Left ventricle myocardium inferior (tissue), 1 donor: ENCODE results near the gene HLF. TPM values are rescaled to one million over a fixed set of nuclear protein-coding genes. Genes with fewer than 3 reads are reported as not detected.

Experiments
- DNase-seq: peaks from one replicate; pipeline ENCODE4 v3.0.0-alpha.2; 2020
- H3K27ac ChIP-seq: fragments of 200-600 bp; replicated peaks from 2 replicates; pipeline ENCODE4 v1.8.0; 2021
- H3K27me3 ChIP-seq: fragments of 200-600 bp; 2 replicates; pipeline ENCODE4 v1.8.0; 2021; ENCODE audit warnings: low read depth
- H3K36me3 ChIP-seq: fragments of 200-600 bp; 2 replicates; pipeline ENCODE4 v1.8.0; 2021
- H3K4me1 ChIP-seq: fragments of 200-600 bp; 2 replicates; pipeline ENCODE4 v1.8.0; 2021
- H3K4me3 ChIP-seq: fragments of 200-600 bp; 2 replicates; pipeline ENCODE4 v1.8.0; 2021; ENCODE audit warnings: mild to moderate bottlenecking, moderate library complexity
- H3K9me3 ChIP-seq: fragments of 200-600 bp; replicated peaks from 2 replicates; pipeline ENCODE4 v1.8.0; 2021
- CTCF ChIP-seq: fragments of 200-600 bp; IDR thresholded peaks from 2 replicates; pipeline ENCODE4 v1.8.0; 2021; ENCODE audit warnings: antibody characterized with exemption, mild to moderate bottlenecking, borderline replicate concordance
- intact Hi-C: fragments of 100-400 bp; cut with micrococcal nuclease; formaldehyde crosslinking; loops from one replicate; pipeline ENCODE4 v1.11.0; 2022
- total RNA-seq: library from RNA; stranded (reverse); fragmentation: NEBNext Ultra II Directional; extraction: Animal tissue kit (Norgen Biotek cat#: 25700); gene quantifications from one replicate; pipeline ENCODE4 v1.2.1, GENCODE V29; 2021
- donor health status: DM: no; HTN: yes; CAD: no; lungs with severe emphysema.

The HLF gene
- total RNA-seq, 1 donor from 2014 or later, result 22.6 TPM

GRCh38 chr17:55249861-55250260, 14.9 kb upstream of the HLF start:
- H3K27ac ChIP-seq, result no peak overlapping the region
- no peak for DNase-seq
- H3K27me3 ChIP-seq, result peaks cover 4% of the 10 kb centered on the region
- H3K36me3 ChIP-seq, result no peaks in the 10 kb centered on the region
- no peak for TF ChIP-seq CTCF
- no peak overlapping the region for H3K4me3 ChIP-seq
- H3K9me3 ChIP-seq, result no peaks in the 10 kb centered on the region
- no peaks in the 10 kb centered on the region for H3K4me1 ChIP-seq
- intact Hi-C loops, result no loop called here

- Histone ChIP-seq H3K4me1 (no peaks in the 10 kb centered on the region), H3K27me3 (peaks cover 11% of the 10 kb centered on the region), H3K36me3 (no peaks in the 10 kb centered on the region), H3K4me3 (no peak overlapping the region), H3K9me3 (no peaks in the 10 kb centered on the region), H3K27ac (no peak overlapping the region)
- intact Hi-C loops, result no loop called here
- TF ChIP-seq CTCF, result no peak
- no peak for DNase-seq
Measured at GRCh38 chr17:55254375-55254774, 10.4 kb upstream of the HLF start.

GRCh38 chr17:55258578-55259135, 6.1 kb upstream of the HLF start:
- no peak overlapping the region for H3K27ac ChIP-seq
- H3K4me3 ChIP-seq, result no peak overlapping the region
- no peak for DNase-seq
- no peak for TF ChIP-seq CTCF
- H3K9me3 ChIP-seq, result no peaks in the 10 kb centered on the region
- peaks cover 41% of the 10 kb centered on the region for H3K27me3 ChIP-seq
- intact Hi-C loops, result no loop called here
- H3K36me3 ChIP-seq, result no peaks in the 10 kb centered on the region
- peaks cover 3% of the 10 kb centered on the region for H3K4me1 ChIP-seq

GRCh38 chr17:55259684-55260111, 5.1 kb upstream of the HLF start:
- Histone ChIP-seq H3K36me3 (no peaks in the 10 kb centered on the region), H3K9me3 (no peaks in the 10 kb centered on the region), H3K4me3 (no peak overlapping the region), H3K27ac (no peak overlapping the region), H3K27me3 (peaks cover 48% of the 10 kb centered on the region), H3K4me1 (peaks cover 13% of the 10 kb centered on the region)
- TF ChIP-seq CTCF, result no peak
- intact Hi-C loops, result loop anchor here (5.0 kb wide), 1 partner anchor 38 kb away; no protein-coding TSS in a partner anchor
- no peak for DNase-seq

- Histone ChIP-seq H3K9me3 (no peaks in the 10 kb centered on the region), H3K4me1 (peaks cover 28% of the 10 kb centered on the region), H3K4me3 (no peak overlapping the region), H3K27ac (no peak overlapping the region), H3K27me3 (peaks cover 48% of the 10 kb centered on the region), H3K36me3 (no peaks in the 10 kb centered on the region)
- intact Hi-C loops, result loop anchor here (5.0 kb wide), 1 partner anchor 36 kb away; no protein-coding TSS in a partner anchor
- DNase-seq, result no peak
- TF ChIP-seq CTCF, result no peak
Measured at GRCh38 chr17:55261311-55261710, 3.4 kb upstream of the HLF start.
